Natural killer cell (primary cell): ENCODE results near the gene SPATA31C1. TPM values are rescaled to one million over a fixed set of nuclear protein-coding genes. Genes with fewer than 3 reads are reported as not detected.

Source experiments
- ATAC-seq, 3 donors: fragments of 150-1000 bp in 2 of 3; fragments of 200-7000 bp in 1 of 3; cut with Tn5 transposase; 1 replicate in 1 of 3; 2 replicates in 2 of 3; pipeline ENCODE4 v1.10.0; 2021; ENCODE audit warnings: mild to moderate bottlenecking in 2 of 3, moderate library complexity in 2 of 3
- DNase-seq, 2 donors: peaks; one replicate each; pipeline versions ENCODE4 v3.0.0 to v3.0.0-alpha.2; 2013 to 2021; ENCODE audit warnings: mixed read lengths in 1 of 2
- H3K27ac ChIP-seq: one replicate; pipeline ENCODE4 v1.5.1; 2013; ENCODE audit warnings: mild to moderate bottlenecking, low read length
- H3K27me3 ChIP-seq: one replicate; pipeline ENCODE4 v1.6.1; 2013; ENCODE audit warnings: low read length; ENCODE audit not compliant: control insufficient read depth, insufficient read depth
- H3K36me3 ChIP-seq: one replicate; pipeline ENCODE4 v1.6.1; 2013; ENCODE audit warnings: low read length; ENCODE audit not compliant: control insufficient read depth, insufficient read depth
- H3K4me1 ChIP-seq: one replicate; pipeline ENCODE4 v1.6.1; 2013; ENCODE audit warnings: low read length; ENCODE audit not compliant: control insufficient read depth, insufficient read depth
- H3K4me3 ChIP-seq: one replicate; pipeline ENCODE4 v1.5.1; 2013; ENCODE audit warnings: low read length
- H3K9me3 ChIP-seq: one replicate; pipeline ENCODE4 v1.6.1; 2013; ENCODE audit warnings: low read length; ENCODE audit not compliant: control insufficient read depth, insufficient read depth
- H3K27ac Mint-ChIP-seq, 2 donors: one replicate each; pipeline ENCODE4 v1.8.0; 2022; ENCODE audit warnings: mild to moderate bottlenecking in 2 of 2, mixed read lengths in 2 of 2, moderate library complexity in 1 of 2
- H3K27me3 Mint-ChIP-seq, 2 donors: one replicate each; pipeline ENCODE4 v1.8.0; 2022; ENCODE audit warnings: low read depth in 2 of 2, mixed read lengths in 2 of 2
- H3K36me3 Mint-ChIP-seq: one replicate; pipeline ENCODE4 v1.8.0; 2022; ENCODE audit warnings: mixed read lengths
- H3K4me1 Mint-ChIP-seq, 2 donors: one replicate each; pipeline ENCODE4 v1.8.0; 2022; ENCODE audit warnings: mixed read lengths in 2 of 2
- H3K4me3 Mint-ChIP-seq: one replicate; pipeline ENCODE4 v1.8.0; 2022; ENCODE audit warnings: mild to moderate bottlenecking, moderate library complexity, mixed read lengths
- H3K9me3 Mint-ChIP-seq, 2 donors: one replicate each; pipeline ENCODE4 v1.8.0; 2022; ENCODE audit warnings: mixed read lengths in 2 of 2
- CTCF ChIP-seq: fragments of 200-600 bp; IDR thresholded peaks from one replicate; pipeline ENCODE4 v1.8.0; 2022; ENCODE audit warnings: antibody characterized with exemption
- WGBS: methylation state at CpG from one replicate; pipeline ENCODE4 v1.1.7; 2013; ENCODE audit warnings: missing lambda C conversion rate; ENCODE audit not compliant: insufficient coverage; 5-methylcytosine and 5-hydroxymethylcytosine counted together
- intact Hi-C: fragments of 100-400 bp; cut with micrococcal nuclease; formaldehyde crosslinking; loops from one replicate; pipeline ENCODE4 v1.14.2; 2022
- total RNA-seq, 4 donors: library from RNA; stranded (reverse); fragments of 120-200 nt in 1 of 4; gene quantifications; one replicate each; pipeline versions ENCODE4 v1.2.3 to v1.2.4, GENCODE V29; 2013 to 2022

The SPATA31C1 gene
- total RNA-seq, 3 donors from 2014 or later (not counting 1 experiment from before 2014, with no cell fraction given): not detected

- H3K27ac ChIP-seq: no peak overlapping the region
- no peak overlapping the region for H3K4me3 ChIP-seq
- Mint-ChIP-seq H3K9me3 (peaks cover 3 to 7% of the 10 kb centered on the region in 2 donors), H3K36me3 (no peaks in the 10 kb centered on the region), H3K27me3 (peaks cover 3 to 15% of the 10 kb centered on the region in 2 donors), H3K4me3 (no peak overlapping the region), H3K4me1 (peaks cover 0 to 5% of the 10 kb centered on the region in 2 donors), H3K27ac (no peak overlapping the region)
- intact Hi-C loops: no loop called here
- H3K4me1 ChIP-seq: no peaks in the 10 kb centered on the region
- H3K27me3 ChIP-seq: no peaks in the 10 kb centered on the region
- DNase-seq (no peak), ATAC-seq (no peak)
- H3K9me3 ChIP-seq: no peaks in the 10 kb centered on the region
- TF ChIP-seq CTCF: no peak
- no peaks in the 10 kb centered on the region for H3K36me3 ChIP-seq
- 90% methylated on average over 6 of the region's 7 CpGs for WGBS
These were observed 46.2 kb upstream of the SPATA31C1 start for GRCh38 chr9:87871425-87872078.

GRCh38 chr9:87872079-87872624 lies 45.6 kb upstream of the SPATA31C1 start:
- no peak overlapping the region for H3K27ac ChIP-seq
- no peak for TF ChIP-seq CTCF
- intact Hi-C loops: no loop called here
- H3K4me1 Mint-ChIP-seq: peaks cover 0 to 5% of the 10 kb centered on the region in 2 donors
- H3K27me3 Mint-ChIP-seq: peaks cover 5 to 21% of the 10 kb centered on the region in 2 donors
- no peaks in the 10 kb centered on the region for H3K4me1 ChIP-seq
- no peaks in the 10 kb centered on the region for H3K36me3 ChIP-seq
- DNase-seq (no peak), ATAC-seq (no peak)
- no peak overlapping the region for H3K27ac Mint-ChIP-seq
- 85% methylated on average over 8 of the region's 8 CpGs for WGBS
- no peak overlapping the region for H3K4me3 Mint-ChIP-seq
- no peaks in the 10 kb centered on the region for H3K9me3 ChIP-seq
- no peaks in the 10 kb centered on the region for H3K36me3 Mint-ChIP-seq
- peaks cover 3 to 7% of the 10 kb centered on the region in 2 donors for H3K9me3 Mint-ChIP-seq
- H3K27me3 ChIP-seq: no peaks in the 10 kb centered on the region
- no peak overlapping the region for H3K4me3 ChIP-seq

GRCh38 chr9:87873607-87874303 lies 44.0 kb upstream of the SPATA31C1 start:
- no peaks in the 10 kb centered on the region for H3K36me3 Mint-ChIP-seq
- no peak overlapping the region for H3K27ac Mint-ChIP-seq

More at GRCh38 chr9:87873607-87874303, 44.0 kb upstream of the SPATA31C1 start:
- H3K9me3 ChIP-seq: no peaks in the 10 kb centered on the region
- no peak overlapping the region for H3K4me3 ChIP-seq
- Mint-ChIP-seq H3K4me1 (peaks cover 0 to 5% of the 10 kb centered on the region in 2 donors), H3K9me3 (peaks cover 3 to 7% of the 10 kb centered on the region in 2 donors), H3K27me3 (peaks cover 8 to 21% of the 10 kb centered on the region in 2 donors), H3K4me3 (no peak overlapping the region)
- intact Hi-C loops: no loop called here
- H3K4me1 ChIP-seq: no peaks in the 10 kb centered on the region
- H3K36me3 ChIP-seq: no peaks in the 10 kb centered on the region
- TF ChIP-seq CTCF: no peak
- ATAC-seq: no peak
- WGBS: 96% methylated on average over 5 of the region's 5 CpGs
- no peak overlapping the region for H3K27ac ChIP-seq
- no peak for DNase-seq
- no peaks in the 10 kb centered on the region for H3K27me3 ChIP-seq
